Activated gamma-delta T cell treated with anti-CD3 and anti-CD28 coated beads, Interleukin-2, amount 50 U/mL, for 16 hours (primary cell): ENCODE results near the gene HES3.

ENCODE experiments used
- DNase-seq: peaks from one replicate; pipeline ENCODE4 v3.0.0-alpha.2; 2020; ENCODE audit warnings: low read depth

HES3 gene

GRCh38 chr1:6243993-6244392, at the start of gene HES3:
Gene HES3 (plus strand): TSS chr1:6244179. CDS start chr1:6244366, 187 bp downstream.
- no peak for DNase-seq

GRCh38 chr1:6197746-6198427, 46.1 kb upstream of the HES3 start:
- DNase-seq = no peak

- DNase-seq = no peak
Measured at GRCh38 chr1:6198646-6199297, 45.2 kb upstream of the HES3 start.

GRCh38 chr1:6199298-6200187, 44.4 kb upstream of the HES3 start, which contains the start of gene RPL22:
Gene RPL22 (minus strand): TSS chr1:6199595. CDS start chr1:6199573, 22 bp downstream.
- peak; percentile 96 for DNase-seq

GRCh38 chr1:6200188-6200809, 43.7 kb upstream of the HES3 start:
- DNase-seq = no peak

- no peak for DNase-seq
Measured at GRCh38 chr1:6202256-6202655, 41.7 kb upstream of the HES3 start.

GRCh38 chr1:6205849-6206519, 38.0 kb upstream of the HES3 start, which contains the start of gene RNF207:
Gene RNF207 (plus strand): TSS chr1:6206119. CDS start chr1:6206536, 417 bp downstream.
- DNase-seq = peak; percentile 44

GRCh38 chr1:6206520-6206855, 37.5 kb upstream of the HES3 start:
- no peak for DNase-seq

- DNase-seq = no peak
Measured at GRCh38 chr1:6207075-6207885, 36.7 kb upstream of the HES3 start.

- DNase-seq = no peak
Measured at GRCh38 chr1:6207921-6208320, 36.1 kb upstream of the HES3 start.

GRCh38 chr1:6208723-6209660, 35.0 kb upstream of the HES3 start:
- DNase-seq = no peak

- DNase-seq = no peak
Measured at GRCh38 chr1:6209661-6210580, 34.1 kb upstream of the HES3 start.

GRCh38 chr1:6210591-6211355, 33.2 kb upstream of the HES3 start:
- no peak for DNase-seq

- DNase-seq = no peak
Measured at GRCh38 chr1:6211731-6212130, 32.2 kb upstream of the HES3 start.

- DNase-seq = no peak
Measured at GRCh38 chr1:6212193-6212959, 31.6 kb upstream of the HES3 start.

GRCh38 chr1:6218375-6219164, 25.4 kb upstream of the HES3 start:
- no peak for DNase-seq
